ENCODE data around the gene PAX8.
A peak's percentile ranks its signal among the peaks of the same experiment; 100 is the strongest.

Gene PAX8

GRCh38 chr2:113263546-113263945, 15.2 kb downstream of the PAX8 start:
- no peak for DNase-seq

GRCh38 chr2:113260991-113261390, 17.7 kb downstream of the PAX8 start:
- no peak for DNase-seq

GRCh38 chr2:113258471-113259147, 20.1 kb downstream of the PAX8 start:
- DNase-seq = no peak

GRCh38 chr2:113257516-113258264, 21.0 kb downstream of the PAX8 start:
- DNase-seq = no peak

GRCh38 chr2:113255140-113256070, 23.3 kb downstream of the PAX8 start:
- DNase-seq = no peak

GRCh38 chr2:113253453-113253852, 25.3 kb downstream of the PAX8 start:
- DNase-seq = no peak

GRCh38 chr2:113252047-113252590, 26.6 kb downstream of the PAX8 start:
- no peak for DNase-seq

GRCh38 chr2:113251118-113251517, 27.6 kb downstream of the PAX8 start:
- peak; percentile 11 for DNase-seq

- DNase-seq = peak; percentile 77
Observed at GRCh38 chr2:113248997-113249770, 29.5 kb downstream of the PAX8 start.

GRCh38 chr2:113246606-113247005, 32.1 kb downstream of the PAX8 start:
- DNase-seq = no peak

- no peak for DNase-seq
Observed at GRCh38 chr2:113245276-113245711, 33.4 kb downstream of the PAX8 start.

- no peak for DNase-seq
Observed at GRCh38 chr2:113242327-113242726, 36.4 kb downstream of the PAX8 start.

- DNase-seq = peak; percentile 58
Observed at GRCh38 chr2:113240915-113241911, 37.5 kb downstream of the PAX8 start.

- DNase-seq = no peak
Observed at GRCh38 chr2:113240150-113240914, 38.4 kb downstream of the PAX8 start.

- DNase-seq = no peak
Observed at GRCh38 chr2:113238871-113239839, 39.6 kb downstream of the PAX8 start.

GRCh38 chr2:113237604-113238160, 41.0 kb downstream of the PAX8 start:
- DNase-seq = no peak

GRCh38 chr2:113236367-113237159, 42.2 kb downstream of the PAX8 start:
- no peak for DNase-seq
